ENCODE measurements around the gene SLC10A2.
"Not testable (repeated sequence)": the region's sequence is repeated elsewhere in the genome, so short reads cannot be mapped to it uniquely, and the experiment has no call there.

SLC10A2 gene, protein sequence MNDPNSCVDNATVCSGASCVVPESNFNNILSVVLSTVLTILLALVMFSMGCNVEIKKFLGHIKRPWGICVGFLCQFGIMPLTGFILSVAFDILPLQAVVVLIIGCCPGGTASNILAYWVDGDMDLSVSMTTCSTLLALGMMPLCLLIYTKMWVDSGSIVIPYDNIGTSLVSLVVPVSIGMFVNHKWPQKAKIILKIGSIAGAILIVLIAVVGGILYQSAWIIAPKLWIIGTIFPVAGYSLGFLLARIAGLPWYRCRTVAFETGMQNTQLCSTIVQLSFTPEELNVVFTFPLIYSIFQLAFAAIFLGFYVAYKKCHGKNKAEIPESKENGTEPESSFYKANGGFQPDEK

DNA sequence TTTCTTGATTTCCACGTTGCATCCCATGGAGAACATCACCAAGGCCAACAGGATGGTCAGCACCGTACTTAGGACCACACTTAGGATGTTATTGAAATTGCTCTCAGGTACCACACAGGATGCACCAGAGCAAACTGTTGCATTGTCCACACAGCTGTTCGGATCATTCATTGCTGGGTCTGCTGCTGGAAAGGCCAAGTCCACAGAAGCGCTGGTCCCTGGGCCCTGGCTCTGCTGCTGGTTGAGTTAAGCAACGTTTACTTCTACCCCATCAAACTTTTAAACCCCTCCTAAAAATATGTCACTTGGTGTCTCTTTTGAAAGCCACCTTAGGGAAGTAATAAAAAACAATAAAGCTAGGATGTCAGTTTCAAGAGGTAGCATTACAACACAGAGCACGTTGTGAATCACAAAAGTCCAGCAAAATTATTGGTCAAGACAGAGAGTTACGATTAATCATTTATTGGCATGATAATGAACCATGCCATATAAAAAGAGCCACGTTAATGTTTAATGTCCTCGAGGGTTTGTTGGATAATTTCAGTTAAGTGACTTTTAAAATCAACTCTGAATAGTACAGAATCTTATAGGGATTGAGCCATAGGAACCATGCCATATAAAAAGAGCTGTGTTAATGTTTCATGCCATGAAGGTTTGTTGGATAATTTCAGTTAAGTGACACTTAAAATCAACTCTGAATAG is at the start of gene SLC10A2:
TSS of gene SLC10A2 (minus strand) at position 339 of the 702 bp plus-strand sequence. CDS start at position 171, 168 bp downstream.
- no peak for DNase-seq (ENCODE audit: low read depth, low spot score)

DNA sequence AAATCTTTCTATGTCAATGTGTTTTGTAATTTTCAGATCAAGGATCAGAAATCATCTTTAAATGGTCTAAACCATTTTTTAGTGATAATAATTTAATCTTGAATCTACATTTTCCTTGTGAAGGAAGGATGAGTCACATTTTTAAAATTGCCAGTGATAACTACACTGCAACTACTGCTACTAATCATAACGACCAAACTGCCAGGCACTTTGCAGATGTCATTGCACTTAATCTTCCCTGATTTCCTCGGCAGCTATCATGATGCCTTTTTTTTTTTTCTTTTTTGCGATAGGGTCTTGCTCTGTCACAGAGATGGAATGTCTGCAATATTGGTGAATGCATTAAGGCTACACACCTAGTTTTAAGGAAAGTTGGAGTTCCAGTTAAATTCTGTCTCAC is 41.4 kb upstream of the SLC10A2 start:
- DNase-seq (ENCODE audit: low read depth, low spot score): no peak

DNA sequence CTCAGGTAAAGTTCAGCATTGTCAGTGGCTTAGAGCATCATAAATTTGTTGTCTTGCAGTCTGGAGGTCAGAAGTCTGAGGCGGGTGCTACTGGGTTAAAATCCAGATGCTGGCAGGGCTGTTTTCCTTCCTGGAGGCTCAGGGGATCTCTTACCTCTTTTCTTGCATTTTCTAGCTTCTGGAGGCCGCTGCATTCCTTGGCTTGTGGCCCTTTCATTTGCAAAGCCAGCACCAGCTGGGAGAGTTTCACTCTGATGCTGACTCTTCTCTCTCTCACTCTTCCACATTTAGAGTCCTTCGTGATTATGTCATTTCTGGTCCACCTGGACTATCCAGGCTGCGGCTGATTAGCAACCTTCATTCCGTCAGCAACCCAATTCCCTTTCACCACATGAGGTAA is 38.1 kb upstream of the SLC10A2 start:
- peak; percentile 2 for DNase-seq (ENCODE audit: low read depth, low spot score)

DNA sequence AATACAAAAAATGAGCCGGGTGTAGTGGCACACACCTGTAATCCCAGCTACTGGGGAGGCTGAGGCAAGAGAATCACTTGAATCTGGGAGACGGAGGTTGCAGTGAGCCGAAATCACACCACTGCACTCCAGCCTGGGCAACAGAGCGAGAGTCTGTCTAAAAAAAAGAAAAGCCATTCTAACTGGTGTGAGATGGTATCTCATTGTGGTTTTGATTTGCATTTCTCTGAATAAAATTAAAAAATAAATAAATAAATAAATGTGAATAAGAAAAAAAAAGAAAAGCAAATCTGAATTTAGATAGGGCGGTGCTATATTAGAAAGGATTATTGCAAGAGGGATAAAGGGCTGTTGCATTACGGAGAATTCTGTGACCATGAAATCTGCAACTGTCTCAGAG is 37.2 kb upstream of the SLC10A2 start:
- DNase-seq (ENCODE audit: low read depth, low spot score): not testable (repeated sequence)

DNA sequence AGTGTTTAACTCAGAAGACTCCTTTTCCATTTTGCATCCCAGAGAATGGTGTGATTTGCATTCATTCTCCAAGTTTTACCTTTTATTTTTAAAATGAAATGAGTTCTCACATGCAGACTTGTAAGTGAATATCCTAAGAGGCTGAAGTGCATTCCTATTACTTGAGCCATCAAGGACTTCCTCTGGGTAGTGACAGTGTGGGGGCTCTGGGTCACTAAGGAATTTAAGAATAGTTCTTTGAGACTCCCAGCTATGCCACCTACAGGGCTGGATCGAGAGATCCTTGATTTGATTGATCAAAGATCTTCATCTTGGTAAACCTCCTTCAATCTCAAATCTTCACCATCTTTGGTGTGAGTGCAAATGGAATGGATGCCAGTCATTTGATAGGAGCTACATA is 36.3 kb upstream of the SLC10A2 start:
- no peak for DNase-seq (ENCODE audit: low read depth, low spot score)

DNA sequence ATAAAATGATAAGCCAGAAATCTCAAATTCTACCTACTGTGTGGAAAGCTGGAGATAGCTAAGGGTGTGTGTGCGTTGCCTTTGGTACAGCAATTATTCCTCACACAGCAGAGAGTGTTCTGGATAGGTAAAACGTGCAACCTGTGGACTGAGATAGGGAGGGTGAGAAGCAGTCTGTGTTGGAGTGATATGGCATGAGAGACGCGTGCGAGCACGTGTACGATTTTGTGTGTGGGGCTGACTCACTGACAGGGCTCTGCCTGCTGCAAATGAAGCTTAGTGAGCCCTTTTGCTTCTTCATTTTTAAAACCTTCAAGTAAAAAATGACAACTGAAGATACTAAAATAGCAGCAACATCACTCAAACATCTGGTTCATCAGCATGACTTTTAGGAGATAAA is 35.7 kb upstream of the SLC10A2 start:
- DNase-seq (ENCODE audit: low read depth, low spot score): no peak

DNA sequence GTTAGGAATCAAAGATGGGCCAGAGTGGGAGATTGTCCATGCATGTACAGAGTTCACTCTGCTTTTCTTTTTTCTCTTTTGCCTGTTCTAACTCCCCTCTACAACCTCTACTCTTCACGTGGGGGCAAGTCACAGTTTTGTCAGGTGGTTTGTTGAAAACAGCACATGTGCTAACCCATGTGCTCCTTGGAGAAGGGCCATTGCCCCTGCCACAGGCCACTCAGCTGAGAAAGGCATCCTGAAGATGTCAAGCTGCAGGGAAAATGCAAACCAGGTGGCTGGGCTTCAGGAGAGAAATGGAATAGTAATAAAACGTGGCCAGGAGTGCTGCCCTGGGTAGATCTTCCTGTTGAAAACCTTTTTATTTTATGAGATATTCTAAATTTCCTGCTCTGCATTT is 35.3 kb upstream of the SLC10A2 start:
- no peak for DNase-seq (ENCODE audit: low read depth, low spot score)

DNA sequence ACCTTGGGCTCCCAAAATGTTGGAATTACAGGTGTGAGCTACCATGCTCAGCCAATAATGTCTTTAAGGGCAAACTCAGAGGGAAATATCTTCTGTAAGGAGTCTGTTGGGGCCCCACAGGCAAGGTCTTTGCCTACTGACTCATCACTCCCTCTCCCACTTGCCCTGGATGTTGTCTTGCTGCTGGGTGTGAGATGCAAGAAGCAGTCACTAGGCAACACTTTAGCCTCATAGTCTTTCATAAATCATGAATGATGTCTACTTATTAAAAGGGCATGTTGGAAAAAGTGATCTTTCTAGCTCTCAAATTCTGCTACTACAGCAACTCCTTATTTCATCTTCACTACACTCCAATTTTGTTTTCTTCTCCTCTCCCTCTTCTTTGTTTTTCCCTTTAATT is 34.6 kb upstream of the SLC10A2 start:
- DNase-seq (ENCODE audit: low read depth, low spot score): no peak

DNA sequence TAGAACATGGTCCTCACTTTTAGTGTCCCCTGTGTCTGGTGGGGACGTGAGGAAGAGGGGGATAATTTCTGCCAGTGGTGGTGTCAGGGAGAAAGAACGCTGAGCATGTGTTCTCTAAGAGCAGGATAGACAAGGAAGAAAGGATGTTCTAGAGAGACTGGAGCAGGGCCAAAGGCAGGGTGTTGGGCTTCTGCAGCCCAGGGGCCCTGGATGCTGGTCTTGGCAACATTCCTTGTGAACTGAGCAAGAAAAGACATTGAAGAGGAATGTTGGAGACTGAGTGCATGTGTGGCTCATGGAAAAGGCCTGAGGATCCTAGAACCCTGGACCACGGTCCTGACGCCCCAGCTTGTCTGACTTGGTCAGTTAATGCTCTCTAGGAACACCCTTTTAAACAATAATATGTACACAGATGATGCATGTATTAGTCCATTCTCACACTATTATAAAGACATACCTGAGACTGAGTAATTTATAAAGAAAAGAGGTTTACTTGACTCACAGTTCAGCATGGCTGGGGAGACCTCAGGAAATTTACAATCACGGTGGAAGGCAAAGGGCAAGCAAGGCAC is 33.6 kb upstream of the SLC10A2 start:
- DNase-seq (ENCODE audit: low read depth, low spot score): no peak

DNA sequence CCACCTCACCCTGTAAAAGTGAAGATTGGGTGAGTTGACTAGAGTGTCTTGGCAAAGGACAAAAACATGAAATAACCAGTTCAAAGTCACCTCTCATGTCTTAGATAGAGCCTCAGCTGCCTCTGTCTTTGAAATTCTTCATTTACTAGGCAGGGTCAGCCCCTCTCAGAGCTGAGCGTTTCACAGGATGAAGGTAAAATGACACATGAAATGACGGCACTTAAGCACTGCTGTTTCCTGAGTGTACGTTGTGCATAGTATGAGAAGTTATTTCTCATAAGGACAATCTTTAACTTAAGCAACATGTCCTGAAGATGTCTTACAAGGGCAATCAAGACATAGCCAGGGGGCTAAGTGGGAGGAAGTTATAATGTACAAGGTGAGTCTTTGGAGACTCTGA is 32.3 kb upstream of the SLC10A2 start:
- DNase-seq (ENCODE audit: low read depth, low spot score): no peak

DNA sequence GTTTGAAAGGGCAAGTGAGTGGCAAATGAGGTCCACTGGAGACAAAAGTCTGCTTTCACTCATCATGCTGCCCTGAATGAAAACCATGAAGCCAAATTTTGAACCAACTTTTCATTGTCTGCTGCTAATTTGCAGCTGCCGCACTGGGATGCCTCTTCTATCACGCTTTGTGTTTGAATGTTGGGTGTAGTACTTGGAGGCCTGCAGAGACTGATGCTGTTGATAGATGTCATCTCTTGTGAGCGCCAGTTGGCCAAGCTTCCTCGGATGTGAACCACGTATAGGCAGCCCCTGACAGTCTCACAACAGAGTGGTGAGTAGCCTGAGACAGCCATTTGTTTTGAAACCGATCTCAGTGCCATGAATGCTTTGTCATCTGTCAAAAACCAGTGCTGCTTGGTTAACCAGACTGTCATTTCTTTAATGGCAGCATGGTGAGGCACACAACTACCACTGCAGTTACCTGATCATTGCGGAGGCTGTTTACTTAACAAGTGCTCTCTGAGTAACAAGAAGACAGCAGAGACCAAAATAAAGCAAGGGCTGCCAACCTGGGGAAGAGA is 31.2 kb upstream of the SLC10A2 start:
- DNase-seq (ENCODE audit: low read depth, low spot score): no peak

DNA sequence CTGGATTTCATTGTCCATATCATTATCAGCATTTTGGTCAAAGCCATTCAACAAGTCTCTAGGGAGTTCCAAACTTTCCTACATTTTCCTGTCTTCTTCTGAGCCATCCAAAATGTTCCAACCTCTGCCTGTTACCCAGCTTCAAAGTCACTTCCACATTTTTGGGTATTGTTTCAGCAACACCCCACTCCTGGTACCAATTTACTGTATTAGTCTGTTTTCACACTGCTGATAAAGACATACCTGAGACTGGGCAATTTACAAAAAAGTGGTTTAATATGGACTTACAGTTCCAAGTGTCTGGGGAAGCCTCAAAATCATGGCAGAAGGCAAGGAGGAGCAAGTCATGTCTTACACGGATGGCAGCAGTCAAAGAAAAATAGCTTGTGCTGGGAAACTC is 27.4 kb upstream of the SLC10A2 start:
- DNase-seq (ENCODE audit: low read depth, low spot score): not testable (repeated sequence)

DNA sequence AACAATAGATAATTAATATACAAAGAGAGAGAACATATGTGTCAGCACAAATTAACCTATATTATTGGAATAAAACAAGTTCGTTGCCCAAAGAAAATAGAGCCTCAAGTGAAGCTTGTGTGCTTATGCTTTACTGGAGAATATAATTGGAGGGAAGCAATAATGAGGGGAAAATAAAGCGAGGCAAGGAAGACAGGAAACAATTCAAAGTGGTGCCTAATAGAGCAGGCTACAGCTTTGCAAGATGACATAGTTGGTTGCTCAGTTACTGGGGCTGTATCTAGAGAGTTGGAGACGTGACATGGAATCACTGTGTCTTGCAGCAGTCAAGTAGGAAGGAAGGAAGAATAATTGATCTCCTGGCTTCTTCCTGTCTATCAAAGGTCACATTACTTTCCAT is 21.1 kb upstream of the SLC10A2 start:
- DNase-seq (ENCODE audit: low read depth, low spot score): no peak

DNA sequence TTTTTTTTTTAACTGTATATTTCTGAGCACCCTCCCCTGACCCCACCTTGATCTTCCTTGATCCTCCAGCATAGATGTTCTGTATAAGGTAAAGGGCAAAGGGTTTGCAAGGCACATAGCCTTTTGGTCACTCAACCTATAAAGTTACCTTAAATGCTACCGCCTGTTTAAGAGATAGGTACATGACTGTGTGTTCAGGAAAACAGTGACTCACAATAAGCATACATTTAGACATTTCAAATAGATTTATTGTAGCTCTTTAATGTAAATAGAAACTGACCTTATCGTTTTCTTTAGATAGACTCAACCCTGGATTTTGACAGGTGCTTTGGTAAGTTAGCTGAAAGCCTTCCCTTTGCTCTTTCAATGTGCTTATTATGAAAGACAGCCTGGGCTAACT is 15.2 kb upstream of the SLC10A2 start:
- no peak for DNase-seq (ENCODE audit: low read depth, low spot score)

DNA sequence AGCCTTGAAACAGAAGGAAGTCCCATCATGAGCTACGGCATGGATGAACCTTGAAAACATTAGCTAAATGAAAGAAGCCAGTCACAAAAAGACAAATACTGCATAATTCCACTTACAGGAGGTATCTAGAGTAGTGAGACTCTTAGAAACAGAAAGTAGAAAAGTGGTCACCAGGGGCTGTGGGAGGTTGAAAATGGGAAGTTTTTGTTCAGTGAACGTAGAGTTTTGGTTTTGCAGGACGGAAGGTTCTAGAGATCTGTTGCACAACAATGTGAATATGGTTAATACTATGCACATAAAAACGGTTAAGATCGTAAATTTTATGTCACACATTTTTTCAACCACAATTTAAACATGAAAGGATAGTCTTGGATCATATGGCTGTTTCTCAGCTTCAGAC is 11.9 kb upstream of the SLC10A2 start:
- DNase-seq (ENCODE audit: low read depth, low spot score): no peak

DNA sequence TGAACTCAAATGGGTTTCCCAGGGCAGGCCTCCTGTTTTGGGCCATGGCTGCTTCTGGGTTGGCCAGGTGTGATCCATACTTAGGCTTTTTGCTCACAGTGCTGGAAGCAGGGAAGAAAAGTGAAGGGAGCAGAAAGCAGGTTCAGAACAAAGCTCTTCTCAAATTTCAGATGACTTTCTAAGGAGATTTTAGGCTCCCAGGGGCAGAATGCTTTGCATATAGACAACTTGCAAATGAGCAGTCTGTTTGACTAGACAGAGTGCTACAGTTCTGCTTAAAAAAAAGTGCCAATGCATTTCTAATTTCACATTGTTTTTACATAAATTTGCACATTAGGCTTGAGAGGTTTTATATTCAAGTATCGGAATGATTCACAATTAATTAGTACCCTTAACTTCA is 2.6 kb upstream of the SLC10A2 start:
- DNase-seq (ENCODE audit: low read depth, low spot score): no peak

DNA sequence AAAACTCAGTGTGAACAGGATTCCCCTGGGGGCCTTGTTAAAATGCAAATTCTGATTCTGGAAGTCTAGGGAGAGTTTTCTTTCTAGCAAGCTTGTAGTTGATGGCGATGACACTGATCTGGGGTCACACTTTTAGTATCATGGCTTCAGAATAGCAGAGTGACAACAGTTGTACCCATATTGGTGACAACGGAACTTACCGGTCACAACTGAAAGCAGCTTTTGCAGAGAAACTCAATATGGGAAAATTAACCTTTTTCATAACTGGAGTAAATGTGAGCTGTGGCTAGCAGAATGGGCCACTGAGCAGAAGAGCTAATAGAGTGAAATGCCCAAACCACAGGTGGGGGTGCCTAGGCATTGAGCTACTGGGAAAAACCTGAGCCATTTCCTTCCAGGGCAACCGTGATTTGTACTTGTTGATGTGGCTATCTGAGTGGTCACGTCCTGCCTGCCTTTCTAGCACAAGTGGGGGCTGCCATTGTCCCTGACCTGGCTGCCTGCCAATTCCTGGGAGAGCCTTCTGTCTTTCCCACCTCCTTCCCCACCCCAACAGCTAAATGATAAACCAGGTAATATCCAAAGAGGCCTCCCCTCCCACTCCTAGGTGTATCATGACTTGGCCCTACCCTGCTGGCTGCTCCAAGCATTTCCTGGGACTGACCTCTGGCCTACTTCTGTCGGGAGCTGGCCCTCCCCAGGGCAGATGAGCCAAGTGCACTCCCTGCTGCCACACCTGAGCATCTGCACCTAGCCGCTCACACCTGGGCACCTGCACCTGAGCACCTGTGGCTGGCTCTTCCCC is 1.7 kb upstream of the SLC10A2 start:
- DNase-seq (ENCODE audit: low read depth, low spot score): peak; percentile 39

DNA sequence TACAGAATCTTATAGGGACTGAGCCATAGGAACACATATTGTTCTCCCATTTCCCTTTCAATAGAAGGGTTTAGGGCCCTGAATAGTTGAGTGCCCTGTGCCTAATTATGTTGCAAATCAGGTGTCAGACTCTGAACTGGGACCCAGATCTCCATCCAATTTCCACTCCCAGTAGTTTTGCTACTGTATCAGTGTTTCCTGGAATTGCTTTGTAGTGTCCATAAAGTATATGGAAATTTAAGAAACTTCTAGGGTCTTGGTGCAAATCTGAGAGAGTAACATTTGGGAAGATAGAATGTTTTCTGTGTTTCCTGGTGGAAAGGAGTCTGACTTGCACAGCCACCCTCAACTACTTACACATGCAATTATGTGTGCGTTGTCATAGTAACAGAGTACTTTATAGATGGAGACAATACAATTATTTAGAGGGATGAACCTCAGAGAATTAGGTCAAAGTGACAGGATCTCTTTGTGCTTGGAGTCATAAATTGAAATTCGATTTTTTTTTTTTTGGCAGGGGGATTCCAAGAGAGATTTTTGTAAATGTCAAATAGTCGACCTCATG is 646 bp upstream of the SLC10A2 start:
- no peak for DNase-seq (ENCODE audit: low read depth, low spot score)

DNA sequence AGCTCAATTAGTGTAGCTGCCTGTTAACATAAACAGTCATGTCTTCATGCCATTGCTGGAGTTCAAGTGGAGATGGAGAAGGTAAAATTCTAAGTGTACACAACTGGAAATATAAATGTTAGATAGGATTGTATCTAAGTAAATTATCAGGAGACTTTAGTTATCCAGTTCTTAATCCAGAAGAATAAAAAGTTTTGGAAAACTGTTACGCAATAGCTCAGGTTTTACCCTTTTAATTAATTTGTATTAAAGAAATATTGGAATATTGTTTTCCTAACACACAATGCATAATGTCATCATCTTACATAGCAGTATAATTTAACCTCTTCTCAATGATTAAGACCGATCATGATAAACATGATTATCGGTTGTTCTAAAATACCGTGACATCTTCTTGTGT is 2.8 kb downstream of the SLC10A2 start:
- DNase-seq (ENCODE audit: low read depth, low spot score): no peak

DNA sequence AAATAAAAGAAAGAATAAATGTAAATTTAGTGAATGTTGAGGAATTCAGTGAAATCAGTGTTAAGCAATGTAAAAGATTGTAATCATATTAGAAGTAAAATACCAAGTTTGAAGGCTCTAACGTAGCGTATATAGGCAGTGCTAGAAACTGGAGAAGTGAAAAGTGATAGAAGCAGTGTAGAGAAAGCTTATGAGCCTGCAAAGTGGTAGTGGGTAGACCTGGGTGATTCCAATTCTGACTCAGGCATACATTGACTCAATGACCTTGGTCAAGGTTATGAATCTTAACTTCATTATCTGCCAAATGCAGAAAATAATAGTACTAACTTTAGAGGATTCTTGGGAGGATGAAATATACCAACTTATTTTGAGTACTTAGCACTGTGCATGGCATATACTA is 4.1 kb downstream of the SLC10A2 start:
- no peak for DNase-seq (ENCODE audit: low read depth, low spot score)

DNA sequence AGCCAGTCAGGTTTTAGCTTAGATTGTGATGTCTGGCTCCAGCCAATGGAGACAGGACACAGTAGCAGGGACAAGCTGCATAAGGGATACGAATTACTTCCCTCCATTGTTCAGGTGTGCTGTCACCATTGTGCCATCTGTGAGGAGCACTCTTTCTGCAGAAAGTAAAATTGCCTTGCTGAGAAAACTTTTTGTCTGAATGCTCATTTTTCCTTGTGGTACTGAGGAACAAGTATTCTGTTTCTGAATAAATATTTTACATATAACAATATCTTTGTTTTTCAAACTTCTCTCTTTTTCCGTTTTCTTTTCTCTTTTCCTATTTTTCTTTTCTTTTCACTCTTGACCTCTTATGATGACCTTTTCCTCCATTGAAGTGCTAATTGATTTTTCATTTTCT is 10.2 kb downstream of the SLC10A2 start:
- DNase-seq (ENCODE audit: low read depth, low spot score): no peak

DNA sequence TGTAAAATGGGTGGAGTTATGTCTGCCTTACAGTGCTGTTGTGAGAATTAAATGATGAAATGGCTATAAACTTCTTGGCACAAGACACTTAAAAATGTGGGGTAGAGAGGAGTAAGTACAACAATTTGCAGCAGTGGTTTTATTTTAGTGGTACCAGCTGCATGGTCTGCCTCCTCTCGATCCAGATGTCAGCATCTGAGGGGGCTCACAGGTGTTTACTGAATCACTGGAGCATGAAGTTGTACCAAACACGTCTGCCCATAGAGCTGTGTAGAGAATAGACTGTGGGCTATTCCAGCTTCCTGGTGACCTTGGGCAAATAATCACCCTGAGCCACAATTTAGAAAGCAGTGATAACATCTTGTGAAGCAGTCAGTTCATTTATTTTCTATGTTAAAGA is 11.1 kb downstream of the SLC10A2 start:
- DNase-seq (ENCODE audit: low read depth, low spot score): no peak
